ENCODE results near the gene TUBGCP2.
"Not testable (repeated sequence)": the region's sequence is repeated elsewhere in the genome, so short reads cannot be mapped to it uniquely, and the experiment has no call there.

TUBGCP2 gene

GRCh38 chr10:133247681-133248333, 60.9 kb downstream of the TUBGCP2 start:
- DNase-seq (ENCODE audit: low read depth in 2 of 2), result no peak

GRCh38 chr10:133246236-133246626, 62.4 kb downstream of the TUBGCP2 start:
- DNase-seq (ENCODE audit: low read depth in 2 of 2), result no peak

- no peak for DNase-seq (ENCODE audit: low read depth in 2 of 2)
These were observed 63.0 kb downstream of the TUBGCP2 start for GRCh38 chr10:133245439-133246235.

GRCh38 chr10:133243593-133243992, 65.1 kb downstream of the TUBGCP2 start:
- no peak for DNase-seq (ENCODE audit: low read depth in 2 of 2)

- no peak for DNase-seq (ENCODE audit: low read depth in 2 of 2)
These were observed 65.9 kb downstream of the TUBGCP2 start for GRCh38 chr10:133242611-133243356.

GRCh38 chr10:133241501-133242205, 67.0 kb downstream of the TUBGCP2 start:
- no peak for DNase-seq (ENCODE audit: low read depth in 2 of 2)

- no peak for DNase-seq (ENCODE audit: low read depth in 2 of 2)
These were observed 68.7 kb downstream of the TUBGCP2 start for GRCh38 chr10:133239990-133240389.

GRCh38 chr10:133238466-133238804, 70.2 kb downstream of the TUBGCP2 start:
- DNase-seq (ENCODE audit: low read depth in 2 of 2), result no peak

GRCh38 chr10:133237588-133238465, 70.8 kb downstream of the TUBGCP2 start, which contains the start of gene VENTX:
Gene VENTX (plus strand): TSS chr10:133237855. CDS start chr10:133237915, 60 bp downstream.
- DNase-seq (ENCODE audit: low read depth in 2 of 2), result no peak

GRCh38 chr10:133237241-133237587, 71.5 kb downstream of the TUBGCP2 start:
- no peak for DNase-seq (ENCODE audit: low read depth in 2 of 2)

- no peak for DNase-seq (ENCODE audit: low read depth in 2 of 2)
These were observed 72.1 kb downstream of the TUBGCP2 start for GRCh38 chr10:133236401-133237240.

GRCh38 chr10:133235932-133236331, 72.7 kb downstream of the TUBGCP2 start:
- no peak for DNase-seq (ENCODE audit: low read depth in 2 of 2)

- DNase-seq (ENCODE audit: low read depth in 2 of 2), result no peak
These were observed 73.3 kb downstream of the TUBGCP2 start for GRCh38 chr10:133235265-133235855.

GRCh38 chr10:133234796-133235195, 73.9 kb downstream of the TUBGCP2 start:
- not testable (repeated sequence) for DNase-seq (ENCODE audit: low read depth in 2 of 2)

GRCh38 chr10:133231946-133232574, 76.6 kb downstream of the TUBGCP2 start:
- DNase-seq (ENCODE audit: low read depth in 2 of 2), result no peak

GRCh38 chr10:133231244-133231945, 77.3 kb downstream of the TUBGCP2 start:
- DNase-seq (ENCODE audit: low read depth in 2 of 2), result no peak

- no peak for DNase-seq (ENCODE audit: low read depth in 2 of 2)
These were observed 78.1 kb downstream of the TUBGCP2 start for GRCh38 chr10:133230387-133231195.

- DNase-seq (ENCODE audit: low read depth in 2 of 2), result no peak
These were observed 78.7 kb downstream of the TUBGCP2 start, which contains the start of gene UTF1 for GRCh38 chr10:133230044-133230361. Gene UTF1 (plus strand): TSS chr10:133230217. CDS start chr10:133230289, 72 bp downstream.

Data from fibroblast of skin of left biceps (primary cell).